RWPE1 (cell line): ENCODE results near the gene RGS14.

ENCODE experiments used
- CTCF ChIA-PET: fragments of 350-600 bp; sonication (Branson Sonifier 250); formaldehyde crosslinking; extraction: SDS; loops from one replicate; lab custom pipeline; 2021; lab: Yijun Ruan, JAX
- POLR2A ChIA-PET: fragments of 400-600 bp; formaldehyde crosslinking; extraction: SDS; loops from one replicate; lab custom pipeline; 2020; ENCODE audit warnings: antibody characterized with exemption; ENCODE audit not compliant: low non-redundant PET; lab: Yijun Ruan, JAX
- DNase-seq: peaks from one replicate; pipeline ENCODE4 v3.0.0; 2012; ENCODE audit warnings: low spot score
- H3K27ac ChIP-seq: fragments of 450-650 bp; 2 replicates; pipeline ENCODE4 v1.5.1; 2017
- CTCF ChIP-seq: fragments of 450-650 bp; conservative IDR thresholded peaks from 2 replicates; pipeline ENCODE4 v1.5.1; 2017; ENCODE audit warnings: low read depth, mild to moderate bottlenecking

RGS14 gene

GRCh38 chr5:177389241-177390169 is 31.8 kb downstream of the RGS14 start:
- TF ChIP-seq CTCF, result no peak
- peak overlapping the region; percentile 99 for H3K27ac ChIP-seq
- ChIA-PET CTCF (interaction anchor here (0.6 to 7.4 kb wide), 15 partner anchors 14 to 275 kb away, joined by 3 to 162 read pairs (median 4); partner anchors contain the start of gene PFN3), POLR2A (interaction anchor here (0.6 to 2.5 kb wide), 8 partner anchors 11 to 259 kb away, joined by 3 to 15 read pairs (median 4); no protein-coding TSS in a partner anchor)
- DNase-seq, result peak; percentile 94

GRCh38 chr5:177390363-177391300 is 32.9 kb downstream of the RGS14 start:
- peak overlapping the region; percentile 99 for H3K27ac ChIP-seq
- ChIA-PET POLR2A (interaction anchor here (0.9 to 2.5 kb wide), 4 partner anchors 12 to 88 kb away, joined by 4 to 15 read pairs (median 6); no protein-coding TSS in a partner anchor), CTCF (interaction anchor here (0.5 to 7.4 kb wide), 27 partner anchors 12 to 851 kb away, joined by 3 to 162 read pairs (median 5); partner anchors contain the start of genes PDLIM7 and PFN3)
- peak; percentile 98 for TF ChIP-seq CTCF
- peak; percentile 94 for DNase-seq

GRCh38 chr5:177392765-177393164 is 35.0 kb downstream of the RGS14 start:
- POLR2A ChIA-PET, result no interaction called here
- H3K27ac ChIP-seq, result no peak overlapping the region
- CTCF ChIA-PET, result interaction anchor here (1.0 to 7.4 kb wide), 2 partner anchors 11 to 63 kb away, joined by 3 to 162 read pairs; partner anchors contain the start of gene PFN3
- TF ChIP-seq CTCF, result no peak
- DNase-seq, result no peak

GRCh38 chr5:177393206-177393765 is 35.6 kb downstream of the RGS14 start:
- POLR2A ChIA-PET, result no interaction called here
- DNase-seq, result no peak
- H3K27ac ChIP-seq, result no peak overlapping the region
- CTCF ChIA-PET, result interaction anchor here (0.6 to 7.4 kb wide), 2 partner anchors 10 to 108 kb away, joined by 3 to 162 read pairs; partner anchors contain the start of gene PFN3
- TF ChIP-seq CTCF, result no peak

- H3K27ac ChIP-seq, result no peak overlapping the region
- CTCF ChIA-PET, result interaction anchor here (0.9 to 7.4 kb wide), 2 partner anchors 10 to 62 kb away, joined by 3 to 162 read pairs; partner anchors contain the start of gene PFN3
These were observed 36.3 kb downstream of the RGS14 start for GRCh38 chr5:177393990-177394389.

More at GRCh38 chr5:177393990-177394389, 36.3 kb downstream of the RGS14 start:
- no peak for TF ChIP-seq CTCF
- DNase-seq, result no peak
- POLR2A ChIA-PET, result no interaction called here
